Tibial artery (tissue), 4 donors: ENCODE data around the gene KDM2A.
"Not testable (repeated sequence)": the region's sequence is repeated elsewhere in the genome, so short reads cannot be mapped to it uniquely, and the experiment has no call there.

Source experiments
- DNase-seq, 2 donors: peaks; one replicate each; pipeline ENCODE4 v3.0.0-alpha.2; 2019
- H3K27ac ChIP-seq, 2 donors: fragments of 200-600 bp; sonication (generic) in 1 of 2; 1 replicate in 1 of 2; 2 replicates in 1 of 2; pipeline ENCODE4 v1.5.1; 2018 to 2019; ENCODE audit warnings: mild to moderate bottlenecking in 1 of 2
- H3K27me3 ChIP-seq, 2 donors: fragments of 200-600 bp; sonication (generic) in 1 of 2; one replicate each; pipeline versions ENCODE4 v1.5.1 to v1.6.0; 2016 to 2019
- H3K36me3 ChIP-seq, 3 donors: fragments of 200-600 bp; sonication (generic) in 2 of 3; one replicate each; pipeline ENCODE4 v1.5.1; 2016 to 2019; ENCODE audit warnings: mild to moderate bottlenecking in 2 of 3
- H3K4me1 ChIP-seq, 4 donors: fragments of 200-600 bp; sonication (generic) in 2 of 4; 1 replicate in 3 of 4; 2 replicates in 1 of 4; pipeline ENCODE4 v1.5.1; 2016 to 2019
- H3K4me3 ChIP-seq, 2 donors: fragments of 200-600 bp; sonication (generic) in 1 of 2; 1 replicate in 1 of 2; 2 replicates in 1 of 2; pipeline ENCODE4 v1.5.1; 2018 to 2019; ENCODE audit warnings: mild to moderate bottlenecking in 2 of 2
- H3K9me3 ChIP-seq, 3 donors: fragments of 200-600 bp; sonication (generic) in 1 of 3; one replicate each; pipeline ENCODE4 v1.5.1; 2016 to 2019
- intact Hi-C: fragments of 100-400 bp; cut with DNase I; formaldehyde crosslinking; loops from one replicate; pipeline ENCODE4 v1.15.0; 2023; ENCODE audit warnings: low total_unique reads
- TF ChIP-seq, protein P1 (sequence below), 2 experiments: fragments of 200-600 bp in 1 of 2; fragments of 450-650 bp in 1 of 2; IDR thresholded peaks; one replicate each; pipeline ENCODE4 v1.5.1; 2017 to 2019; ENCODE audit warnings: antibody characterized with exemption in 2 of 2, mild to moderate bottlenecking in 1 of 2, moderate library complexity in 1 of 2

KDM2A gene

DNA sequence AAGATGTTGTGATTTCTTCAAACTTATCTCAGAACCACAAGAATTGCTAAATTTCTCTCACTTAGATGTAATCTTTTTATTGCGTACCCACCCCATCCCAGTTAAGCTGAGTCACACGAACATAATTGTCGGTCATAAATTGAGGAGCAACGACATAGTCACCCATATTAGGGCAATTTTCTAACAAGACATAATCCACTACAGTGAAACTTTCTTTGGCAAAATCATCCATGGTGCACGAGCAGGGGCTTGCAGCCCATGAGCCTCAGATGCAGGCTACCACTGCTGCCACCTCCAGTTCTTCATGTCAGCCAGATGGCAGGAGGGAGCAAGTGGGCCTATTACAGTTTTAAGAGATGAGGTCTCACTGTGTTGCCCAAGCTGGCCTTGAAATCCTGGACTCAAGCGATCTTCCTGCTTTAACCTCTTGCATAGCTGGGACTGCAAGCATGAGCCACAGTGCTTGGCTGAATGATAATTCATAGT, 77.0 kb downstream of the KDM2A start:
- peaks cover 15 to 41% (median 29%) of the 10 kb centered on the region in 3 donors for H3K36me3 ChIP-seq
- no peaks in the 10 kb centered on the region for H3K9me3 ChIP-seq
- no peak for DNase-seq
- TF ChIP-seq, protein P1, sequence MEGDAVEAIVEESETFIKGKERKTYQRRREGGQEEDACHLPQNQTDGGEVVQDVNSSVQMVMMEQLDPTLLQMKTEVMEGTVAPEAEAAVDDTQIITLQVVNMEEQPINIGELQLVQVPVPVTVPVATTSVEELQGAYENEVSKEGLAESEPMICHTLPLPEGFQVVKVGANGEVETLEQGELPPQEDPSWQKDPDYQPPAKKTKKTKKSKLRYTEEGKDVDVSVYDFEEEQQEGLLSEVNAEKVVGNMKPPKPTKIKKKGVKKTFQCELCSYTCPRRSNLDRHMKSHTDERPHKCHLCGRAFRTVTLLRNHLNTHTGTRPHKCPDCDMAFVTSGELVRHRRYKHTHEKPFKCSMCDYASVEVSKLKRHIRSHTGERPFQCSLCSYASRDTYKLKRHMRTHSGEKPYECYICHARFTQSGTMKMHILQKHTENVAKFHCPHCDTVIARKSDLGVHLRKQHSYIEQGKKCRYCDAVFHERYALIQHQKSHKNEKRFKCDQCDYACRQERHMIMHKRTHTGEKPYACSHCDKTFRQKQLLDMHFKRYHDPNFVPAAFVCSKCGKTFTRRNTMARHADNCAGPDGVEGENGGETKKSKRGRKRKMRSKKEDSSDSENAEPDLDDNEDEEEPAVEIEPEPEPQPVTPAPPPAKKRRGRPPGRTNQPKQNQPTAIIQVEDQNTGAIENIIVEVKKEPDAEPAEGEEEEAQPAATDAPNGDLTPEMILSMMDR (IDR thresholded peaks at IDR 0.05) = no peak
- no peak overlapping the region for H3K27ac ChIP-seq
- H3K27me3 ChIP-seq = no peaks in the 10 kb centered on the region
- H3K4me3 ChIP-seq = no peak overlapping the region
- intact Hi-C loops = no loop called here
- H3K4me1 ChIP-seq = no peaks in the 10 kb centered on the region

DNA sequence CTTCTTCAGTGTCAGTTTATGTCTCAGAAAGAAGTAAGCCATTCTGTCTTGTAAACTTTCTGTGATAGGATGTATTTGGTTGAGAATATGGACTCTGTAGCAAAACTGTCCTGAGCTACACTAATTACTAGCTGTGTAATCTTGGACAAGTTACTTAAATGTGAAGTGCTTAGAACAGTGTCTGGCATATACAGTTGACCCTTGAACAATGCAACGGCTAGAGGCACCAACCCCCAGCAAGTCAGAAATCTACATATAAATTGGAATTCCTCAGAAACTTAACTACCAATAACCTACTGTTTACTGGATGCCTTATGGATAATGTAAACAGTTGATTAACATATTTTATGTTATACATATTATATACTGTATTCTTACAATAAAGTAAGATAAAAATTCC, 78.5 kb downstream of the KDM2A start:
- H3K27me3 ChIP-seq = no peaks in the 10 kb centered on the region
- intact Hi-C loops = no loop called here
- no peak for DNase-seq
- peaks cover 15 to 41% (median 29%) of the 10 kb centered on the region in 3 donors for H3K36me3 ChIP-seq
- no peak overlapping the region for H3K4me3 ChIP-seq
- no peak overlapping the region for H3K27ac ChIP-seq
- H3K4me1 ChIP-seq = no peaks in the 10 kb centered on the region
- no peaks in the 10 kb centered on the region for H3K9me3 ChIP-seq
- TF ChIP-seq, protein P1 (IDR thresholded peaks at IDR 0.05) = no peak

DNA sequence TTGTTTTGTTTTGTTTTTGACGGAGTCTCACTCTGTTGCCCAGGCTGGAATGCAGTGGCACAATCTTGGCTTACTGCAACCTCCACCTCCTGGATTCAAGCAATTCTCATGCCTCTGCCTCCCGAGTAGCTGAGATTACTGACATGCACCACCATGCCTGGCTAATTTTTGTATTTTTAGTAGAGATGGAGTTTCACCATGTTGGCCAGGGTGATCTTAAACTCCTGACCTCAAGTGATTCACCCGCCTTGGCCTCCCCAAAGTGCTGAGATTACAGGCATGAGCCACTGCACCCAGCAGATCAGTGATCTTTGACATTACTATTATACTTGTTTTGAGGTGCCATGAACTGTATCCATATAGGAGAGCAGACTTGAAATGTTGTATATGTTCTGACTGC, 79.7 kb downstream of the KDM2A start:
- H3K27ac ChIP-seq, H3K4me1 ChIP-seq, intact Hi-C loops, H3K9me3 ChIP-seq, DNase-seq, H3K4me3 ChIP-seq, H3K27me3 ChIP-seq: not testable (repeated sequence)
- H3K36me3 ChIP-seq = peaks cover 15 to 33% (median 18%) of the 10 kb centered on the region in 3 donors

- Histone ChIP-seq H3K27ac (no peak overlapping the region), H3K36me3 (peaks cover 9 to 31% (median 15%) of the 10 kb centered on the region in 3 donors), H3K9me3 (no peaks in the 10 kb centered on the region), H3K4me1 (no peaks in the 10 kb centered on the region), H3K27me3 (no peaks in the 10 kb centered on the region), H3K4me3 (no peak overlapping the region)
- no peak for DNase-seq
- intact Hi-C loops = no loop called here
- TF ChIP-seq, protein P1 (IDR thresholded peaks at IDR 0.05) = no peak
These were observed 80.7 kb downstream of the KDM2A start for GRCh38 chr11:67199751-67200150.

GRCh38 chr11:67202028-67202427, 83.0 kb downstream of the KDM2A start:
- H3K36me3 ChIP-seq = peaks cover 9 to 38% (median 15%) of the 10 kb centered on the region in 3 donors
- no peaks in the 10 kb centered on the region for H3K27me3 ChIP-seq
- H3K4me3 ChIP-seq = no peak overlapping the region
- no peaks in the 10 kb centered on the region for H3K9me3 ChIP-seq
- intact Hi-C loops = no loop called here
- TF ChIP-seq, protein P1 (IDR thresholded peaks at IDR 0.05) = no peak
- H3K27ac ChIP-seq = no peak overlapping the region
- DNase-seq = no peak
- no peaks in the 10 kb centered on the region for H3K4me1 ChIP-seq

DNA sequence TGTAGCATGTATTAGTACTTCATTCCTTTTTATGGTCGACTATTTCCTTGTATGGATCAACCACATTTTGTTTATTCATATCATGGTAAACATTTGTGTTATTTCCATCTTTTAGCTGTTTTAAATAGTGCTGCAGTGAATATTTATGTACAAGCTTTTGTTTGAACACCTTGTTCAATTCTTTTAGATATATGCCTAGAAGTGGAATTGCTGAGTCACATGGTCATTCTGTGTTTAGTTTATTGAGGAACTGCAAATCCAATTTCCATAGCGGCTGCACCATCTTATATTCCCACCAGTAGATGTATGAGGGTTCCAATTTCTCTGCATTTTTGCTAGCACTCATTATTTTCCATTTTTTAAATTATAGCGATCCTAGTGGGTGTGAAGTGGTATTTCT, 85.8 kb downstream of the KDM2A start:
- no peaks in the 10 kb centered on the region for H3K27me3 ChIP-seq
- no peaks in the 10 kb centered on the region for H3K9me3 ChIP-seq
- peaks cover 31 to 50% (median 31%) of the 10 kb centered on the region in 3 donors for H3K36me3 ChIP-seq
- intact Hi-C loops = no loop called here
- DNase-seq = no peak
- H3K27ac ChIP-seq = no peak overlapping the region
- no peak overlapping the region for H3K4me3 ChIP-seq
- TF ChIP-seq, protein P1 (IDR thresholded peaks at IDR 0.05) = no peak
- H3K4me1 ChIP-seq = no peaks in the 10 kb centered on the region

GRCh38 chr11:67209222-67209621, 90.2 kb downstream of the KDM2A start:
- DNase-seq, H3K27me3 ChIP-seq, H3K4me1 ChIP-seq, H3K4me3 ChIP-seq, intact Hi-C loops, H3K9me3 ChIP-seq, H3K27ac ChIP-seq: not testable (repeated sequence)
- peaks cover 27 to 64% (median 36%) of the 10 kb centered on the region in 3 donors for H3K36me3 ChIP-seq
